Mononuclear cell (primary cell): ENCODE measurements around the gene MAGOHB. TPM values are rescaled to one million over a fixed set of nuclear protein-coding genes. Genes with fewer than 3 reads are reported as not detected.
"Not testable (repeated sequence)": the region's sequence is repeated elsewhere in the genome, so short reads cannot be mapped to it uniquely, and the experiment has no call there.

ENCODE experiments used
- H3K27me3 ChIP-seq: 2 replicates; pipeline ENCODE4 v1.6.0; 2011; ENCODE audit warnings: low read length, control low read depth; ENCODE audit not compliant: insufficient read depth
- H3K4me1 ChIP-seq: 2 replicates; pipeline ENCODE4 v1.5.1; 2011; ENCODE audit warnings: mild to moderate bottlenecking, low read length, control low read depth; ENCODE audit not compliant: insufficient read depth
- H3K4me3 ChIP-seq: 2 replicates; pipeline ENCODE4 v1.5.1; 2011; ENCODE audit warnings: mild to moderate bottlenecking, low read length, moderate library complexity
- H3K9me3 ChIP-seq: 2 replicates; pipeline ENCODE4 v1.5.1; 2011; ENCODE audit warnings: low read depth, mild to moderate bottlenecking, control low read depth, low read length
- total RNA-seq: library from RNA; depleted of rRNA; stranded (reverse); fragments of >200 nt; gene quantifications from one replicate; pipeline ENCODE4 v1.2.3, GENCODE V29; 2012

MAGOHB gene
- total RNA-seq: 10.1 TPM

GRCh38 chr12:10613349-10614055 is at the start of gene MAGOHB:
Gene MAGOHB (minus strand): TSS chr12:10613609. CDS start chr12:10613532, 77 bp downstream.
- peak within 1 kb of the TSS; percentile 74 for H3K4me3 ChIP-seq
- H3K9me3 ChIP-seq: no peaks in the 10 kb centered on the region
- no peaks in the 10 kb centered on the region for H3K27me3 ChIP-seq
- H3K4me1 ChIP-seq: peaks cover 20% of the 10 kb centered on the region

DNA sequence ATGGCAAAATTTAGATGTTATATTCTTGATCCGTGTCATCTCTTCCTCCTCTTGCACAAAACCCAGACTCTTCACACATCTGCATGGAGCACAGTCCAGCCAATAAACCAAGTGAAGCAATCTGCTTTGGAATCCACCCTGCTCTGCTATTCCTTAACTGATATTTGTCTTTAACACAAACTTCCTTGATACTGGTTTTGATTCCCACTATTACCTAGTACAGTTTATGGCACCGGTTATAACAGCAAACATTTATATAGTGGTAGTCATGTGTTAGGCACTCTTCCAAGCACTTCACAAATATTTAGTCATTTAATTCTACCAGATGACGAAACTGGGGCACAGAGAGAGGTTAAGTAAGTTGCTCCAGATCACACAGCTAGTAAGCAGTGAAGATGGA is 47.9 kb upstream of the MAGOHB start:
- Histone ChIP-seq H3K4me3 (no peak overlapping the region), H3K4me1 (no peaks in the 10 kb centered on the region), H3K27me3 (peaks cover 5% of the 10 kb centered on the region), H3K9me3 (no peaks in the 10 kb centered on the region)

DNA sequence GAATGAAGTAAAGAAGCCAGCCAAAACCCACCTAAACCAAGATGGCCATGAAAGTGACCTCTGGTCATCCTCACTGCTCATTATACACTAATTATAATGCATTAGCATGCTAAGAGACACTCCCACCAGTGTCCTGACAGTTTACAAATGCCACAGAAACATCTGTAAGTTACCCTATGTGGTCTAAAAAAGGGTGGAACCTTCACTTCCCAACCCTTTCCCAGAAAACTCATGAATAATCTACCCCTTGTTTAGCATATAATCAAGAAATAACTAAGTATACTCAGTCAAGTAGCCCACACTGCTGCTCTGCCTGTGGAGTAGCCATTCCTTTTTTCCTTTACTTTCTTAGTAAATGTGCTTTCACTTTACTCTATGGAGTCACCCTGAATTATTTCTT is 40.6 kb upstream of the MAGOHB start:
- Histone ChIP-seq H3K4me3 (no peak overlapping the region), H3K4me1 (no peaks in the 10 kb centered on the region), H3K9me3 (no peaks in the 10 kb centered on the region), H3K27me3 (peaks cover 5% of the 10 kb centered on the region)

GRCh38 chr12:10652192-10652591 is 38.8 kb upstream of the MAGOHB start:
- Histone ChIP-seq H3K9me3 (no peaks in the 10 kb centered on the region), H3K4me3 (no peak overlapping the region), H3K27me3 (peaks cover 5% of the 10 kb centered on the region), H3K4me1 (no peaks in the 10 kb centered on the region)

- H3K9me3 ChIP-seq: peaks cover 14% of the 10 kb centered on the region
- not testable (repeated sequence) for H3K4me3 ChIP-seq, H3K27me3 ChIP-seq, H3K4me1 ChIP-seq
Observed at GRCh38 chr12:10646576-10646975, 33.2 kb upstream of the MAGOHB start.

DNA sequence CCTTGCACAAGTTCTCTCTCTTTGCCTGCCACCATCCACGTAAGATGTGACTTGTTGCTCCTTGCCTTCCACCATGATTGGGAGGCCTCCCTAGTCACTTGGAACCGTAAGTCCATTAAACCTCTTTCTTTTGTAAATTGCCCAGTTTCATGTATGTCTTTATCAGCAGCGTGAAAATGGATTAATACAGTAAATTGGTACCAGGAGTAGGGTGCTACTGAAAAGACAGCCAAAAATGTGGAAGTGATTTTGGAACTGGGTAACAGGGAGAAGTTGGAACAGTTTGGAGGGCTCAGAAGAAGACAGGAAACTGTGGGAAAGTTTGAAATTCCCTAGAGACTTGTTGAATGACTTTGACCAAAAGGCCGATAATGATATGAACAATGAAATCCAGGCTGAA is 32.5 kb upstream of the MAGOHB start:
- H3K4me3 ChIP-seq: no peak overlapping the region
- no peaks in the 10 kb centered on the region for H3K27me3 ChIP-seq
- H3K4me1 ChIP-seq: no peaks in the 10 kb centered on the region
- H3K9me3 ChIP-seq: peaks cover 14% of the 10 kb centered on the region

GRCh38 chr12:10641735-10642500 is 28.5 kb upstream of the MAGOHB start:
- H3K27me3 ChIP-seq: no peaks in the 10 kb centered on the region
- peaks cover 14% of the 10 kb centered on the region for H3K9me3 ChIP-seq
- H3K4me1 ChIP-seq: no peaks in the 10 kb centered on the region
- H3K4me3 ChIP-seq: no peak overlapping the region

- Histone ChIP-seq H3K9me3 (no peaks in the 10 kb centered on the region), H3K27me3 (no peaks in the 10 kb centered on the region), H3K4me1 (no peaks in the 10 kb centered on the region), H3K4me3 (no peak overlapping the region)
Observed at GRCh38 chr12:10638728-10639127, 25.3 kb upstream of the MAGOHB start.

- H3K4me1 ChIP-seq: no peaks in the 10 kb centered on the region
Observed at GRCh38 chr12:10636611-10637010, 23.2 kb upstream of the MAGOHB start.

GRCh38 chr12:10636124-10636523 is 22.7 kb upstream of the MAGOHB start:
- Histone ChIP-seq H3K4me1 (no peaks in the 10 kb centered on the region), H3K4me3 (no peak overlapping the region), H3K9me3 (no peaks in the 10 kb centered on the region), H3K27me3 (no peaks in the 10 kb centered on the region)

More at GRCh38 chr12:10636611-10637010, 23.2 kb upstream of the MAGOHB start:
- H3K9me3 ChIP-seq: no peaks in the 10 kb centered on the region
- no peaks in the 10 kb centered on the region for H3K27me3 ChIP-seq
- H3K4me3 ChIP-seq: no peak overlapping the region

DNA sequence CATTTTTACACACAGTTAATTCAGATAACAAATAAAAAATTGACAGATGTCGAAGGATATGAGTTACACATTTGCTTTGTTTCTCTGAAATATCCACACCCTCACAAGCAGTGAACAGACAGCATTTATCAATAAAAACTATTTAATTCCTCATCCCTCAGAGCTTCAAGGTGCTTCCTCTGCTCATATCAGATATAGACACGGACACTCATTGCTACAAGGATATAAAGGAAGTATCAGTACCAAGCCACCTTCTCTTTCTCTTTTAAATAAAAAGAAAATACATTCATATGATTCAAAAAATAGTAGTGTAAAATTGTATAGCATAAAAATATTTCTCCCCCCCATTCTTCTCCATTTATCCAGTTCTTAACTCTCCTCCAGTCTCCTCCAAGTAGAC is 21.9 kb upstream of the MAGOHB start:
- H3K4me3 ChIP-seq: no peak overlapping the region
- H3K9me3 ChIP-seq: no peaks in the 10 kb centered on the region
- H3K27me3 ChIP-seq: no peaks in the 10 kb centered on the region
- no peaks in the 10 kb centered on the region for H3K4me1 ChIP-seq

GRCh38 chr12:10634427-10634826 is 21.0 kb upstream of the MAGOHB start:
- no peaks in the 10 kb centered on the region for H3K9me3 ChIP-seq
- H3K4me3 ChIP-seq: no peak overlapping the region
- H3K4me1 ChIP-seq: no peaks in the 10 kb centered on the region
- no peaks in the 10 kb centered on the region for H3K27me3 ChIP-seq

GRCh38 chr12:10633541-10633940 is 20.1 kb upstream of the MAGOHB start:
- Histone ChIP-seq H3K4me1 (no peaks in the 10 kb centered on the region), H3K9me3 (no peaks in the 10 kb centered on the region), H3K4me3 (no peak overlapping the region), H3K27me3 (no peaks in the 10 kb centered on the region)

- H3K27me3 ChIP-seq: no peaks in the 10 kb centered on the region
- H3K9me3 ChIP-seq: no peaks in the 10 kb centered on the region
- no peaks in the 10 kb centered on the region for H3K4me1 ChIP-seq
- no peak overlapping the region for H3K4me3 ChIP-seq
Observed at GRCh38 chr12:10632226-10632625, 18.8 kb upstream of the MAGOHB start.

GRCh38 chr12:10624605-10625004 is 11.2 kb upstream of the MAGOHB start:
- Histone ChIP-seq H3K27me3 (no peaks in the 10 kb centered on the region), H3K4me3 (no peak overlapping the region), H3K9me3 (no peaks in the 10 kb centered on the region), H3K4me1 (no peaks in the 10 kb centered on the region)

DNA sequence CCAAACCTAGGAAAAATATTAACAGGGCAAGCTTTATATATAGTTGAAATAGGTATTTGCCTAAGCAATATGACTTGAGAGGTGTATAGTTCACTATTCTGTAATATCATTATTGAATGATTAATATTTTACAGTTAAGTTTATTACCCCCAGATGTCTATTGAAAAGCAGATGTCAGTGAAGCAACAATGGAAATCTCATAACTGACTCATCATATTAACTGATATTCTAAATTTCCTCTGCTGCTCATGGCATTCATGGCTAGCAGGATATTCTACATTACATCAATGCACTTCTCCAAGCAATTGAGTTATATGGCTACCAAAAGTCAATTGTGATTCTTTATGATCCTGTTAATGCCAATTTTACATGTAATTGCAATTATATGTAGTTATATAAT is 9.7 kb upstream of the MAGOHB start:
- no peaks in the 10 kb centered on the region for H3K27me3 ChIP-seq
- H3K4me3 ChIP-seq: no peak overlapping the region
- no peaks in the 10 kb centered on the region for H3K9me3 ChIP-seq
- H3K4me1 ChIP-seq: no peaks in the 10 kb centered on the region
